GM12864 (cell line): ENCODE results near the gene GFOD1.
"Not testable (repeated sequence)": the region's sequence is repeated elsewhere in the genome, so short reads cannot be mapped to it uniquely, and the experiment has no call there.

Experiments
- DNase-seq: peaks from one replicate; pipeline ENCODE4 v3.0.0-alpha.2; 2011; ENCODE audit warnings: low read depth
- H3K4me3 ChIP-seq: 2 replicates; pipeline ENCODE4 v1.5.1; 2011; ENCODE audit warnings: mild to moderate bottlenecking, low read depth, low read length, control low read depth
- CTCF ChIP-seq: IDR thresholded peaks from 2 replicates; pipeline ENCODE4 v1.5.1; 2011; ENCODE audit warnings: low read depth, mild to moderate bottlenecking, moderate library complexity, low read length, control low read depth, inconsistent platforms; ENCODE audit errors: missing control alignments

The GFOD1 gene

GRCh38 chr6:13396241-13396792 lies 91.1 kb downstream of the GFOD1 start:
- no peak for DNase-seq
- TF ChIP-seq CTCF = no peak
- no peak overlapping the region for H3K4me3 ChIP-seq

GRCh38 chr6:13395272-13396237 lies 91.8 kb downstream of the GFOD1 start:
- TF ChIP-seq CTCF = no peak
- DNase-seq = peak; percentile 31
- no peak overlapping the region for H3K4me3 ChIP-seq

- DNase-seq = no peak
- H3K4me3 ChIP-seq = no peak overlapping the region
- no peak for TF ChIP-seq CTCF
These were observed 94.9 kb downstream of the GFOD1 start for GRCh38 chr6:13392462-13392861.

GRCh38 chr6:13391537-13391936 lies 95.9 kb downstream of the GFOD1 start:
- TF ChIP-seq CTCF = no peak
- no peak for DNase-seq
- no peak overlapping the region for H3K4me3 ChIP-seq

- H3K4me3 ChIP-seq = no peak overlapping the region
- no peak for DNase-seq
- TF ChIP-seq CTCF = no peak
These were observed 96.7 kb downstream of the GFOD1 start for GRCh38 chr6:13390658-13391057.

GRCh38 chr6:13389237-13389636 lies 98.2 kb downstream of the GFOD1 start:
- H3K4me3 ChIP-seq, DNase-seq: not testable (repeated sequence)

GRCh38 chr6:13388769-13389168 lies 98.6 kb downstream of the GFOD1 start:
- DNase-seq, H3K4me3 ChIP-seq: not testable (repeated sequence)

- no peak overlapping the region for H3K4me3 ChIP-seq
- no peak for DNase-seq
- TF ChIP-seq CTCF = no peak
These were observed 102.4 kb downstream of the GFOD1 start for GRCh38 chr6:13384966-13385365.
